Suppressor macrophage (primary cell): ENCODE data around the gene CMIP.

Experiments
- DNase-seq, 4 experiments: peaks; one replicate each; pipeline ENCODE4 v3.0.0-alpha.2; 2020 to 2022

Gene CMIP

GRCh38 chr16:81535679-81536360 is 91.2 kb downstream of the CMIP start:
- no peak for DNase-seq

- no peak for DNase-seq
Observed at GRCh38 chr16:81536648-81537047, 92.0 kb downstream of the CMIP start.

- DNase-seq = no peak
Observed at GRCh38 chr16:81537721-81538561, 93.3 kb downstream of the CMIP start.

DNA sequence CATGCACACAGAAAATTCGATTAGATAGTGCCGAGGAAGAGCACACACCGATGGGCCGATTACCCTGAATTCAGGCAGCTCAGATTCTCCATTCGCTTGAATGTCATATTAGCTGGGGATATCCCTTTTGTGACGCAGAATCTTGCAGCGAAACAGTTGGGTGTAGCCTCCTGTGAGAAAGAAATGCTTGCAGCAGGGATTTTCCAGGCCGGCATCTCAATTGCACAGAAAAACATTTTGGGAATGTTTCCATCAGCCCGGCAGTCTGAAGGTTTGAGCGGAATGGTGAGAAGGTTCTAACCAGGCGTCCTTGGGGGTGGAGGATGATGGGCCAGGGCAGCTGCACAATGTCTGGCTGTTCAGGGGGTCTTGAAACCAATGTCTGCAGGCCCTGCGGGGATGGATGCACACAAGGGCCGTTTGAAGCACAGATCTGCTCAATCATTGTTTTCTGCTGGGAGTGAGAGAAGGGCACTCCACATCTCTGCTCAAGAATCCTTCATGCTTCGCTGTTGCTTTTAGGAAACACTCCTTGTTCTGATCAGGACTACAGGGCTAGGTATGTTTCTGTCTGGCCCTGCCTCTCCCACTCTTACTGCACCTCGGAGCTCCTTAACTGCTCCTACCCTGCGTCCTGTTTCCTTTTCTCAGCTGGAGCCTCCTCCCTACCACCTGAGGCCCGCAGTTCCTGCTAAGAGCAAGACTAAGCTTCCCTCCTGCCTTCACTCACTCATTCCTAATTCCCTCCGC is 94.6 kb downstream of the CMIP start:
- no peak for DNase-seq

DNA sequence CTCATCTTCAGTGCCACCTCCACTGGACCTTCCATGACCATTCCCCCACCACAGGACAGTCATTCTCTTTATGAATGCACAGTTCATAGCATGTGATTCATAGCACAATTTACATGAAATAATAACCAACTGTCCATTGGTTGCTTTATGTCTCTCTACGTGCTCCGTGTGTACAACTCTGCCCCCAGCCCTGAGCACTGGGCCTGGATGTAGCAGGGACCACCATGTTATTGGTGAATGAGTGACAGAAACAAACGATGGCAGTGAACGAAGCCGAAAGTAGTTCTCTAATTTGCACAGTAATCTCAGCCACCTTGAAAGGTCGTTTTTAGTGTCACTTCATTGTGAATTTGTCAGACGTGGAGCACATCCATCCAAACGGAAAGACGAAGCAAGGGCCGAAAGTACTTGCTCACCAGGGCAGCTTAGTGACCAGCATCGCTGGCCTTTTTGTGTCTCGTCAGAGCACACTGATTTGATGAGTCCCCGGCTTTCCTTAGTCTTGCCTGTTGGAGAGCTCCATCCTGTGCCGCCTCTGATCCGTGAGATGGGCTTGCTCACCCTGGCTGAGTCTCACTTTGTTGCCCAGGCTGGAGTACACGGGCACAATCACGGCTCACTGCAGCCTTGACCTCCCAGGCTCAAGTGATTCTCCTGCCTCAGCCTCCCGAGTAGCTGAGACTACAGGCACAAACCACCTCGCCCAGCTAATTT is 95.3 kb downstream of the CMIP start:
- DNase-seq = no peak

GRCh38 chr16:81541314-81541713 is 96.7 kb downstream of the CMIP start:
- DNase-seq = no peak

DNA sequence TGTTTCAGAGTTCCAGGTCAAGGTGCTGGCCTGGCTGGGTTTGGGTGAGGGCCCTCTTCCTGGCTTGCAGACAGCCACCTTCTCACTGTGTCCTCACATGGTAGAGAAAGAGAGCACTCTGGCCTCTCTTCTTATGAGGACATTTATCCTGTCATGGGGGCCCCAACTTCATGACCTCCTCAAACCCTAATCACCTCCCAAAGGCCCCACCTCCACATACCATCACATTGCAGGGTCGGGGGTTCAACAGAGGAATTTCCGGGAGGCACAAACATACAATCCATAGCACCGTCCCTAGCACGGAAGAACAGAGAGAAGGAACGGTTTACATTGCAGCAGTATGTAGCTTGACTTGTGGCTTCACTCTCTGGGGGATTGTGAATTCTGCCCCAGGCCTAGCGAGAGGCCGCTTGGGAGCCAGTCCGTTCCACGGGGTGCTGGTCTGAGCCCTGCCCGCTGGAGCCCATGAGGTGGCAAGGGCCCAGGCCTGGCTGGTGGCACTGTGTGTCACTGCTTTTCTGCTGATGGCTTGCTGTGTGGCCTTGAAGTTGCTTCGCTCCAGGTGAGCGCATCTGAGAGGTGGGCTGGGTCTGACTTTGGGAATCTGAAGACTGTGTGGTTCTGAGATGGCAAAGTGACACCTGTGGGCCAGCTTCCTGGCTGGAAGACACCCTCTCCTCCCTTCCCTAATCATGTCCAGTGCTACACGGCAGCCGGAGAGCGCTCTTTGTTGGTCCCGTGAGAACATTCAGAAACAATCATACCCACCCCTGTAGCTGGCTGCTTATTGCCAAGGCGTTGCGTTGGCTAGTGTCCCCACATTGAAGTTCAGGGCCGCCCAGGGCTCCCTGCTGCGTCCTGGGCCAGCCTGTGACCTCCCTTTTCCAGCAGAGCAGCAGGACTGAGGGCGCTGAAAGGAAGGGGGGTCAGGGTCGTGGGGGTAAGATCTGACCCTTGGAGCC is 98.3 kb downstream of the CMIP start:
- DNase-seq = no peak

DNA sequence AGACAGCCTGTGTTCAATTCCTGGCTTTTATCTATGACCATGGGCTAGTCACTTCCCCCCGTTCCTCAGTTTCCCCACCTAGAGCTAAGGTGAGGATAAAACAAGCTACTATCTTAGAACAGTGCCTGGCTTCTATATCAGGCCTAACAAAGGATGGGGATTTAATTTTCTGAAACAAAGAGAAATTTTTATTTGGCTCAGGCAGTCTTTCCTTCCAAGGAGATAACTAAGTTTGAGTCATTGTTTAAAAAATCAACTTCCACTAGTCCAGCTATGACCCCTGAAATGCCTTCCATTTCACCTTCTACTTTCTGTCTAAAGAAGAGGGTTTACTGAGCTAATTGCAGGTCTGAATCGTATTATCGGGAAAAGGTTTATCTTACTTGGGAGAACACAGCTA is 99.0 kb downstream of the CMIP start:
- DNase-seq = no peak

- DNase-seq = peak; percentile 66 to 78 (median 70)
Observed at GRCh38 chr16:81544261-81544660, 99.7 kb downstream of the CMIP start.

- DNase-seq = peak; percentile 38 to 60 (median 51)
Observed at GRCh38 chr16:81544700-81545271, 100.2 kb downstream of the CMIP start.

DNA sequence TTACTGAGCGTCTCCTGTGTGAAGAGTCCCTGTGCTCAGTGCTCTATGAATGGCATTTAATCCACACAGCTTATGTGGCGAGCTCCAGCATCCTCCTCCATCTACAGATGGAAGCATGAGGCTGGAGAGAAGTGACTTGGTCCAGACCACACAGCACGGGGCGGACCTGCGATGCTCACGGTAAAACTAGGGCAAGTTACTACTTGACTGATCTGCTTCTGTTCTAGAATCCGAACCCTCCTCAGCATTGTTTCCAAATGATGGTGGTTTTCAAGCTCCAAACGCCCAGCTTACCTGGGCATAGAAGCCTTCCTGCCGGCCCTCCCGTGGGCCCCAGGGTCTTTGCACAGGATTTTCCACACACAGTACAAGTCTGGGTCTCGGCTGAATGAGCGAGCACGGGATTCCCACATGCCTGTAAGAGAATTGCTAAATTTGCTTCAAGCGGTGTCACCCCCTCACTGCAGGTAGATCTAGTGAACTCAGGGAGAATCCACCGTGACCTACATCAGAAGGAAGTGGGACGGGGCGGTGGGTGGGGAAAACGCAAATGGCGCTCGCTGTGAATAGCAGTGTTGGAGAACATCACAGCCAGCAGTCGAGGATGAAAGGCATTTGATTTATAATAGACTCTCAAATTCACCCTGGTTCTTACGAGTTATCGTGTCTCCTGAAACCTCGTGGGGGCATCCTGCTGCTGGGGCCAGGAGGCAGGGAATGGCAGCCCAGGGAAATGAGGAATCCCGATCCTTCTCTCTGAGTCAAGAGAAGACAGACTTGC is 101.1 kb downstream of the CMIP start:
- DNase-seq = no peak

GRCh38 chr16:81546781-81547180 is 102.2 kb downstream of the CMIP start:
- no peak for DNase-seq

DNA sequence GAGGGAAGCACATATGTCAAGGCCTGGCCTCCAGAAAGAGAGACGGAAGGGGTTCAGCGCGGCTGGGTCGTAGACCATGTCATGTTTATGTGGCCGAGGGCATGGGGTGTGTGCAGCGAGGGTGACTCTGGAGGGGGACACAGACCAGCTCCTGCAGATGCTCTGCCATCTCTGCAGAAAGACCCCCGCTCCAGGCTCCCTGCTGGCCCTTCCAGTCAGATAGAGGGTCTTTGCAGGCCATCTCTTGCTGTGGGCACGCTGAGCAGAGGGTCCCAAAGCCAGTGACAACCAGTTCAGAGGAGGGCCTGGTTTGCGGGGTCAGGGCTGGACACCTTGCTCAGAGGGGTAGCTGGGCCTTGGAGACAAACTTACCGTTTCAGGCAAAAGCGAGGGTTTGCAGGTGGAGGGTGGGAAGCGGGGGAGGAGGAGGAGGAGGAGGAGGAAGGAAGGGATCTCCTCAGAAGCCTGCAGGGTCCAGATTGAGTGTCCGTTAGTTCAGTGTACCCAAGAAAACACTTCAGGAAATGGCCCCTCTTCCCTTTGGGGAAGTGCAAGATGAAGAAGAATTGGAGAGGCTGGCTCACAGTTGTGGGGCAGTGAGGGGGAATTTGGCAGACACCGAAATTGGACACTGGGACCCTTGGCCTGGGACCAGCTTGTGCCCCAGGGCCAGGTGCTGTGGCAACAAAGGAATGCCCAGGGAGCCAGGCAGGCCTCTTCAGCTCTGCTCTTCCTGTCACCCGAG is 102.8 kb downstream of the CMIP start:
- peak in 3 of 4 experiments; percentile 10 to 35 (median 34) for DNase-seq

DNA sequence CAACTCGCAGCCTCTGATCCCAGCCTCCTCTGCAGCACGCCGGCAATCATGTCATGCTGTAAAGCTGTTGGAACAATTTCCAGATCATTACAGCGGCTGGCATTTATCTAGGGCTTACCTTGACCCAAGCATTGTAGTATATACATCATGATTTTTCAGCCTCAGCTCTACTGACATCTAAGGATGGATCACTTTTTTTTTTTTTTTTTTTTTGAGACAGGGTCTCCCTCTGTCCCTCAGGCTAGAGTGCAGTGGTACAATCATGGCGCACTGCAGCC is 103.3 kb downstream of the CMIP start:
- DNase-seq = no peak

DNA sequence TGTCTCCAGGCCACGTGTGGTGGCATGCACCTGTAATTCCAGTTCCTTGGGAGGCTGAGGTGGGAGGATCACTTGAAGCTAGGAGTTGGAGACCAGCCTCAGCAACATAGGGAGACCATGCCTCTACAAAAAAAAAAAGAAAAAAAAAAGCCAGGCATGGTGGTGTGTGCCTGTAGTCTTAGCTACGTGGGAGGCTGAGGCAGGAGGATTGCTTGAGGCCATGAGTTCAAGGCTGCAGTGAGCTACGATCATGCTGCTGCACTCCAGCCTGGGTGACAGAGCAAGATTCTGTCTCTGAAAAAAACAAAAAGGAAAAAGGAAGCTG is 103.9 kb downstream of the CMIP start:
- peak in 3 of 4 experiments; percentile 39 to 65 (median 56) for DNase-seq

DNA sequence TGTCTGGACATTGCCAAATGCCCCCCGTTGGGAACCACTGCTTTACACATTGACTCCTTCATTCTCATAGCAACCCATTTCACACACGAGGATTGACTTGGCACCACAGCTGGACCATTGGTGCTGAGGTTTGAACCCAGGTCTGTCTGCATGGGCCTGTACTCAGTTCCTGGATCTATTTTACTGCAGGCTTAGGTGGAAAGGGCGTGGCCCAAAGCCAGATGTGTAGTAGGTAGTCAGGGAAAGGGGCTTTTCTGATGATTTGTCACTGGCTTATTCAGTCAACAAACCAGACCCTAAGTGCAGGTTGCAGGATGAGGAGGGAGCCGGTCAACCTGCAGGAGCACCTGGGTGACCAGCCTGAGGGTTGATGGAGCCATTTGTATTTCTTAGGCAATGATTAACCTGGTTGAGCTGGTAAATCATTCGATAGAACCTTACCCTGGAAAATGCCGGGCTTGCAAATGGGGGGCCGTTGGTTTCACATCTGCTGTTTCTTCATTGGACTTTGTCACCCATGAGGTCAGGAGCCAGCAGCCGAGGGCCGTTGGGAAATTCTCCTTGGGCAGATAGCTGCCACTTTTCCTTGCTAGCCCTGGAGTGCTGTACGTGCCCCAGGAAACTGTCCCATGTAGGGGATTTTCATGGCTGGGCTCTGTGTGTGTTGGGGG is 104.4 kb downstream of the CMIP start:
- DNase-seq = peak in 3 of 4 experiments; percentile 34 to 52 (median 38)

DNA sequence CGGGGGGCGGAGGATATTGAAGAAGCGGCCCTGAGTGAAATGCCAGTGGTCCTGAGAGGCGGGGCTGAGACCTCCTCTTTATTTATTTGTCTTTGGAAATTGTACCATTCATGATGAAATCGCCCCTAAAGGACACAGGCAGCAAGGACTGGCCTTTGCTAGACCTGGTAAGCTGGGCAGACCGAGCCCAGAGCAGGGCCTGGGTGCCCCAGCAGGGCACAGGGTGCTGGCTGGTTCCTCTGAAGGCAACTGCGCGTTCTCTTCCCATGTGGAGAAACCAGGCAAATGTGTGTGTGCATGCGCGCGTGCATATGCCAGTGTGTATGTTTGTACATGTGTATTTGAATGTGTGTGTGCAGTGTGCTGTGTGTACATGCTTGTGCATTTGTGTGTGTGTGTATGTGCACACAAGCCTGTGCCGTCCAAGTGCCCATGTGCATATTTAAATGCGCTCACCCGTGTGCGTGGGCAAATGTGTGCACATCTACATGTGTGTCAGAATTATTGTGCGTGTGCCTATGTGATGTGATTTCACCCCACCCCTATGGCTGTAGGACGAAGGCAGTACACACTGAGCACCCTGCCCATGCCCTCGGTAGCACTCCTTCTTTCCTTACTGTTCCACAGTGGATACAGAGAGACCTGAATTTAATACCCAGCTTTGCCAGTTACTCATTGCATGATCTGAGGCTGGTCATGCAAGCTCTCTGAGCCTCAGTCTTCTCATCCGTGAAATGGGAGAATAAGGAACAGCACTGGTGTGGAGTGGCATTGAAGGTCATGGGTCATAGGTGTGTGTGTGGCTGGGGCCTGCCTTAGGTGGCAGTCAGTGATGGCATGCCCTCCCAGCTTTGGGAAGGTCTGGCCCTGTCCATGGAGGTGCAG is 105.2 kb downstream of the CMIP start:
- no peak for DNase-seq

- DNase-seq = no peak
Observed at GRCh38 chr16:81550432-81550808, 105.8 kb downstream of the CMIP start.
